Measurements from ENCODE around the gene MRPS27.

MRPS27 gene

DNA sequence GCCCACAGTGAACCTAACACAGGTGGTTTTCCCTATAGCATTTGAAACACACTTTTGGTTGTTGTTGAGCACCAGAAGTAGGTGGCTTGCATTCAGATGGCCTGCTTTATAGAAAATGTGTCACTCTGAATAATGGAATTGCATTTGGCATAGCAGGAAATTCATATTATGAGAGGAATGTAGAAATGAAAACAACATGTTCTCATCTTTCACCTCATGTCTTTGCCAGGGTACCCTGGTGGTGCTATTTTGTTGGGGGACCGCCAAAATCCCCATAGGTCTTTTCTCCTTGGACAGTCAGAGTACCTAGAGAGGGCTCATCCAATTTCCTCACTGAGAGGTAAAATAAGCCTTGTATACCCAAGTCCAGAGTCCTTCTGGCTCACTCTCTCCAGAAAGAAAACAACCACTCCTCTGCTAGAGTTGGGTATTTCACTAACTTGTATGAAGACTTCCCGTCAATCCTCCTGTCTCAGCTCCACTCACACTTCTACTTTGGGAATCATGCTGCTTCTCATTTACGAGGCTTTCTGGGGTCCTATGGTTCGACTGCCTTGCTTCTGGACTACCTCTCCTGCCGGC is 67.4 kb downstream of the MRPS27 start:
- DNase-seq, result no peak

GRCh38 chr5:72252008-72252407 is 68.0 kb downstream of the MRPS27 start:
- no peak for DNase-seq

DNA sequence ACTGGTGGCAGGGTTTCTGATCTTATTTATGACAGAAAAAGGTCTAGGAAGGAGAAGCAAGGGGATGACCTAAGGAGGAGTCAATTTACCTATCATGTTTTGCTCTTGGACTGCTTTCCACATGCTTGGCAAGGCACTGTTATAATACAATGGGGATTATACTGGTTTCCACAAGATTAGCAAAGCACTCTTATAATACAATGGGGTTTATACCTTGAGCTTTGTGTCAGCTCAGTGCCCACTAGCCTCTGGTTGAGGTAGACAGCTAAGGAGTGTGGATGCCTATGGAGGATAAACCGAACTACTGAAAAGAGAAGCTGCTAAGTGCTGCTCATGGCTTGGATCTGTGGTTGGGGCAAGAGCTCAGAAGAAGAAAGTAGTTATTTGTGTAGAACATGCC is 68.7 kb downstream of the MRPS27 start:
- DNase-seq, result no peak

DNA sequence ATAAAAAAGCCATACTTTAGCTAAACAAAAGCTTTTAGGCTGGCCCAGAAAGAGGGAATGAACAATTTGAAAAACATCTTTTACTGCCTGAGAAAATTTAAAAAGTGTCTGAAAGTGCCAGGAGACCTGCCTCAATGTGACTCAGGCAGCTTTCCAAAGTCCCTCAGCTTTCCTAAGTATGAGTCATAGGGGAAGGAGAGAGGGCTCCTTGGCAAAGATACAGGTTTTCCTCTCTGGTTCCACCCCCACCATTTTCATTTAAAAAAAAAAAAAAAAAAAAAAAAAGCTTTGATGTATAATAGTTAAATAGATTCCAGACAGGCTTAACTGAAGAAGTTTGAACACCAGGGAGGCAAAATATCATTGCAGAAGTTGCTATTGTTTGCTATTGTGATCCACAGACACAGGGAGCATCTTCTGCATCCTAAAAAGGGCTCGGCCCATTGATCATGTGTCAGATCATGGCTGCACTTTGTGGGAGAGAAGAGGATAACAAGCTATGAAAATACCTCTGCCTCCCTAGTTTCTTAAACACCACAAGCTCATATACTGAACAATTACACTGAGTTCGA is 71.5 kb downstream of the MRPS27 start:
- DNase-seq, result no peak

- DNase-seq, result no peak
These were observed 73.0 kb downstream of the MRPS27 start for GRCh38 chr5:72246954-72247442.

GRCh38 chr5:72245951-72246532 is 74.0 kb downstream of the MRPS27 start:
- no peak for DNase-seq

GRCh38 chr5:72245546-72245945 is 74.5 kb downstream of the MRPS27 start:
- no peak for DNase-seq

- DNase-seq, result no peak
These were observed 75.1 kb downstream of the MRPS27 start for GRCh38 chr5:72244862-72245371.

DNA sequence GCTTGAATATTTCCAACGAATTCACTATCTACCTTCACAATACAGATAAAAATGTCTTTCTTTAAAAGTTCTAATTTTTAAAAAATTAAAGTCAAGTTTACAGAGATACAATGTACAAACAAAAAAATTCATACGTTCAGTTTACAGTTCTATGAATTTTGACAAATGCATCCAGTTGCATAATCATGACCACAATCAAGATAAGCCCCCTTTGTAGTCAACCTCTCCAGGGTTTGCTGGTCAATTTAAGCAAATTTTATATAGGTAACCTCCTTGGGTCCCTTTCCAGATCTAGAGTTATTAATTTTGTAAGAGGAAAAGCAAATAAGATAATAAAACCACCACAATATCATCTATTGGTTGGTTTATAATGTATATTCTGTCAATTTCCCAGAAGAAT is 76.3 kb downstream of the MRPS27 start:
- no peak for DNase-seq

- DNase-seq, result peak; percentile 46
These were observed 77.1 kb downstream of the MRPS27 start for GRCh38 chr5:72242796-72243475.

DNA sequence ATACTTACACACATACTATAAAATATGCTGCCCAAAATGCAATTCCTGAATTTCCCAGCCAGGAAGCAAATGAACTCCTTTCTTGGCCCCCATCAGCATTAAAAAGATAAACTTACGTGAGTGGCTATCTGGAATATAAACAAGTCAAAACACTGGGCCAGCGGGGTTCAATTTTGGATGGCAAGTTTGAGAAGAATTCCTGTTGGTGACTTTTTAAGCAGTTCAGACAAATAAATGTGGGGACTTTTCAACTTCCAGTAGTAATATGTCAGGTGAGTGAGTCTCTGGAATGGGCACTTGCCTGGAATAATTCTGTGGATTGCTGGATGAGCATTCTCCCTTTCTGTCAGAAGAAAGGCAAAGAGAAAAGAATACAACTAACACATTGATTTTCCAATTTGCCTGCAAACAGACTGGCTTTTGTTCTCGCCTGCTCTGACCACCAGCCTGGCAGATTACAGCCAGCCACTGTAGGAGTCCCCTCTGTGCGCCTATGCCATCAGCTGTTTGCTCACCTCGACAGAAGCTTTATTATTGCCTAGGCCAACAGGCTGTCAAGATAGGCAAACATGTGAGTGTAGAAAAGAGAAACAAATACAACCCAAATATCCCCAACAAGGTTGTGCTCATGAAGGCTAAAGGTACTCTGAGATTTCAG is 78.6 kb downstream of the MRPS27 start:
- peak; percentile 20 for DNase-seq

DNA sequence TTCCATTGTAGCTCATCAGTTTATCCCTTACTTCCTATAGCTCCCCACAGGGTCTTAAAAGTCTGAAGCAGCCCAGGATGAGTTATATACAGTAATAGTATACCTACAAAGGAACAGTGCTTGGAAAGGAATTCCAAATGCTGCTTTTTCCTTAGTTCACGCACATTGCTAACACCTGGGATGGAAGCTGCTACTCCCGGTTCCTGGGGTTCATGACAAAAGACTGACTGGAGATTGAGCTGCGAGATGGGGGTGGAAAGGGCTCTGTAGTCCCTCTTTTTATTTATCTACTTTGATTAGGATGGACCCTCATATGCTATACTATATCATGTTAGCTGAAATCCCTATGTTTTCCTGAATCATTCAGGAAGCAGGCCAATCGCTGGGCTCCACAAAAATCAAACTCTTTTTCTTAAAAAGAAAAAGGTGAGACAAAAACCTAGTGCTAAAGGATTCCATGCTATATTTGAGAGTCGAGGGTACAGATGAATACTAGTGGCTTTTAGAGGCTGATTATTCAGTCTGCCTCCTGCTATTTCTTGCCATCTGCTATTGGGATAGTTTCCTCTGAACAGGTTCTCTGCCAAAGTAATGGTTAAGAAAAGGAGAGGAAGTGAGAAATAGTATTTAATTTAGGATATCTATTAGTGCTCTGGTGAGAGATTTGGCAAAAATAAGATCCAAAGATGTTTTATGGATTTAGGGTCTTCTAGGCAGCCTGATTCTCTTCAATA is 81.2 kb downstream of the MRPS27 start:
- DNase-seq, result no peak

- DNase-seq, result no peak
These were observed 82.2 kb downstream of the MRPS27 start for GRCh38 chr5:72237879-72238278.

GRCh38 chr5:72237415-72237814 is 82.6 kb downstream of the MRPS27 start:
- DNase-seq, result no peak

- DNase-seq, result no peak
These were observed 84.3 kb downstream of the MRPS27 start for GRCh38 chr5:72235725-72236124.

DNA sequence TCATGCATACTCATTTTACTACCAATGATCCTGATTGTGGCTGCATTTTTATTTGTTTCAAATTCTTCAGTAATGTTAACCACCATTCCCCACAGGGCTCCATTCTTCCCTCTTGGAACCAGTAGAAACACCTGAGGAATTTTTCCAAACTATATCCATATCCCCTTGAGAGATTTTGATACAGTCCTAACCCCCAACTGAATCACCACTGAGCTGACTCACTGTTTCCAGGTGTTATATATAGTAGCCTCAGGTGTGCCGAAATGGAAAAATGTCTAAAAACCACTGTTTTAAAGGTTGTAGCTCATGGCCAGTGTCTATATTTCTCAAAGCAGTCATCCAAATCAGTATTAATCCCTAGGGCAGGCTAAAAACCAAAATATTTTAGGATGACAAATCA is 85.2 kb downstream of the MRPS27 start:
- no peak for DNase-seq

- no peak for DNase-seq
These were observed 85.8 kb downstream of the MRPS27 start for GRCh38 chr5:72234265-72234700.

GRCh38 chr5:72233835-72234234 is 86.2 kb downstream of the MRPS27 start:
- no peak for DNase-seq

GRCh38 chr5:72232838-72233237 is 87.2 kb downstream of the MRPS27 start:
- DNase-seq, result no peak

- no peak for DNase-seq
These were observed 87.9 kb downstream of the MRPS27 start for GRCh38 chr5:72231991-72232703.

- no peak for DNase-seq
These were observed 91.1 kb downstream of the MRPS27 start for GRCh38 chr5:72228960-72229359.

DNA sequence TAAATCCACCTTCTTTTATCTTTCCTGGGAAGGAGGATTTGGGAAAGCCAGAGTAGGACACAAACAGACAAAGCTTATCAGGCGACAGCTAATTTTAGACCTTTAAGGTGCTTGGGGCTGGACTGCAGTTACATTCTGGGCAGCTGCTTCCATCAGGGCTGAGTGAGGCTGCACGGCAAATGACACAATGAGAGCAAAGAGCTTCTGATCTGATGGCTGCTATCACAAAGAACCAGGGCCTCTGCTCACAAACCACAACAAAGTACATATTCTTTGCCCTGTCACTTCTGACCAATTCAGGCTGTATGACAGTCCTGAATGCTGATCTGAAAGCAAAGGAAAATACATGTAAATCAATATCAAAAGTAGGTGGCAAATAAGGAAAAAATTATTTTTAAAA is 93.1 kb downstream of the MRPS27 start:
- DNase-seq, result no peak
